ENCODE measurements around the gene RAB27B.
A peak's percentile ranks its signal among the peaks of the same experiment; 100 is the strongest.
"Not testable (repeated sequence)": the region's sequence is repeated elsewhere in the genome, so short reads cannot be mapped to it uniquely, and the experiment has no call there.

RAB27B gene

DNA sequence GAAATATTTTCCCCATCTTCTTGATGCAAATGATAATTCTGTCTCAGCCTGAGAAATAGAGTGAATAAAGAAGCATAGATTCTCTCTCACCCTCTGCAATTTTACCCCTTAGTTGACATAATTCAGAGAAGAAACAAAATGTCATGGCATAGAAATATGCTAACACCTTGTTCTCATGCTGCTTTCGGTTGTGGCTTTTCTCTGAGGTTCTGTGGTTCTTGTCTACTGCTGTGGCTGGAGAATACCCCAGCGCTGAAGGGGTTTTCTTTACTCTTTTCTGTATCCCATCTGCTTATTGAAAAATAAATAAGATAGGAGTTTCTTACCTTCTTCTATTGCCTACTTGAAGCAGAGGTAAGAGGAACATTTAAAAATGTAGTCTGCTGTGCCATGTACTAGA is 15.4 kb upstream of the RAB27B start:
- H2AFZ ChIP-seq (ENCODE audit: low read depth) = no peak overlapping the region
- peak overlapping the region; percentile 32; the same call in 1 of the 2 replicates for H3K4me2 ChIP-seq
- TF ChIP-seq, protein P1, sequence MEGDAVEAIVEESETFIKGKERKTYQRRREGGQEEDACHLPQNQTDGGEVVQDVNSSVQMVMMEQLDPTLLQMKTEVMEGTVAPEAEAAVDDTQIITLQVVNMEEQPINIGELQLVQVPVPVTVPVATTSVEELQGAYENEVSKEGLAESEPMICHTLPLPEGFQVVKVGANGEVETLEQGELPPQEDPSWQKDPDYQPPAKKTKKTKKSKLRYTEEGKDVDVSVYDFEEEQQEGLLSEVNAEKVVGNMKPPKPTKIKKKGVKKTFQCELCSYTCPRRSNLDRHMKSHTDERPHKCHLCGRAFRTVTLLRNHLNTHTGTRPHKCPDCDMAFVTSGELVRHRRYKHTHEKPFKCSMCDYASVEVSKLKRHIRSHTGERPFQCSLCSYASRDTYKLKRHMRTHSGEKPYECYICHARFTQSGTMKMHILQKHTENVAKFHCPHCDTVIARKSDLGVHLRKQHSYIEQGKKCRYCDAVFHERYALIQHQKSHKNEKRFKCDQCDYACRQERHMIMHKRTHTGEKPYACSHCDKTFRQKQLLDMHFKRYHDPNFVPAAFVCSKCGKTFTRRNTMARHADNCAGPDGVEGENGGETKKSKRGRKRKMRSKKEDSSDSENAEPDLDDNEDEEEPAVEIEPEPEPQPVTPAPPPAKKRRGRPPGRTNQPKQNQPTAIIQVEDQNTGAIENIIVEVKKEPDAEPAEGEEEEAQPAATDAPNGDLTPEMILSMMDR (conservative IDR thresholded peaks at IDR 0.05; ENCODE audit: low read depth, low read length) = no peak
- H3K9ac ChIP-seq = no peak overlapping the region
- H3K27me3 ChIP-seq (ENCODE audit: insufficient read depth, low read depth) = no peaks in the 10 kb centered on the region
- no peaks in the 10 kb centered on the region for H3K36me3 ChIP-seq (ENCODE audit: insufficient read depth)
- no peaks in the 10 kb centered on the region for H4K20me1 ChIP-seq (ENCODE audit: insufficient read depth)
- peaks cover 22% of the 10 kb centered on the region for H3K4me1 ChIP-seq (ENCODE audit: low read depth, poor library complexity, severe bottlenecking)
- no peak overlapping the region for H3K27ac ChIP-seq
- H3K79me2 ChIP-seq (ENCODE audit: insufficient read depth, low read depth) = no peaks in the 10 kb centered on the region
- no peak overlapping the region for H3K4me3 ChIP-seq (IDR thresholded peaks at IDR 0.05; ENCODE audit: insufficient read depth, low read depth, low read length)

GRCh38 chr18:54813305-54813704 is 15.0 kb upstream of the RAB27B start:
- Histone ChIP-seq H3K27ac (no peak overlapping the region), H2AFZ (ENCODE audit: low read depth) (no peak overlapping the region), H4K20me1 (ENCODE audit: insufficient read depth) (no peaks in the 10 kb centered on the region), H3K36me3 (ENCODE audit: insufficient read depth) (no peaks in the 10 kb centered on the region), H3K4me1 (ENCODE audit: low read depth, poor library complexity, severe bottlenecking) (peaks cover 22% of the 10 kb centered on the region), H3K9ac (no peak overlapping the region), H3K4me3 (IDR thresholded peaks at IDR 0.05; ENCODE audit: insufficient read depth, low read depth, low read length) (no peak overlapping the region), H3K79me2 (ENCODE audit: insufficient read depth, low read depth) (no peaks in the 10 kb centered on the region), H3K27me3 (ENCODE audit: insufficient read depth, low read depth) (no peaks in the 10 kb centered on the region), H3K4me2 (peak overlapping the region; percentile 32; the same call in 1 of the 2 replicates)
- TF ChIP-seq, protein P1 (conservative IDR thresholded peaks at IDR 0.05; ENCODE audit: low read depth, low read length) = no peak

GRCh38 chr18:54813977-54814565 is 14.2 kb upstream of the RAB27B start:
- no peak overlapping the region for H3K4me3 ChIP-seq (IDR thresholded peaks at IDR 0.05; ENCODE audit: insufficient read depth, low read depth, low read length)
- TF ChIP-seq, protein P1 (conservative IDR thresholded peaks at IDR 0.05; ENCODE audit: low read depth, low read length) = no peak
- H3K4me1 ChIP-seq (ENCODE audit: low read depth, poor library complexity, severe bottlenecking) = peaks cover 22% of the 10 kb centered on the region
- no peaks in the 10 kb centered on the region for H3K79me2 ChIP-seq (ENCODE audit: insufficient read depth, low read depth)
- no peak overlapping the region for H2AFZ ChIP-seq (ENCODE audit: low read depth)
- H3K4me2 ChIP-seq = no peak overlapping the region
- H3K27me3 ChIP-seq (ENCODE audit: insufficient read depth, low read depth) = no peaks in the 10 kb centered on the region
- H3K27ac ChIP-seq = no peak overlapping the region
- no peaks in the 10 kb centered on the region for H4K20me1 ChIP-seq (ENCODE audit: insufficient read depth)
- no peaks in the 10 kb centered on the region for H3K36me3 ChIP-seq (ENCODE audit: insufficient read depth)
- H3K9ac ChIP-seq = no peak overlapping the region

DNA sequence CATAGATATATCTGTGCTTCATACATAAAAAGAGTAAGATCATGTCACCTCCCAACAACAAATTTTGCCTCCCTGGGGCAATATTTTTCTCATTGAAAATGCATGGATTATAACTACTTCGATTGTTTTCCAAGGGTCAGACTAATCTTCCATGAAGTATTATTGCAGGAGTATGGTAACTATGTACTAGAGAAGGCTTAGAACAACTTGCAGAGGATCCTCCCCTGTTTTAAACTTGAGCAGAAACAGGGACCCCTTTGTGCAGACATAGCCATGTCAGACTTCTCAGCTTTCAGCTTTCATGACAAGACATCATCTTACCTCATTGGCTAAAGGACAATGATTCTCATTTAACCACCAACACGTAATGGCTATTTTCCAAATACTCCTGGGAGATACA is 13.2 kb upstream of the RAB27B start:
- Histone ChIP-seq H3K4me1 (ENCODE audit: low read depth, poor library complexity, severe bottlenecking) (peaks cover 22% of the 10 kb centered on the region), H3K4me3 (IDR thresholded peaks at IDR 0.05; ENCODE audit: insufficient read depth, low read depth, low read length) (no peak overlapping the region), H3K79me2 (ENCODE audit: insufficient read depth, low read depth) (no peaks in the 10 kb centered on the region), H4K20me1 (ENCODE audit: insufficient read depth) (no peaks in the 10 kb centered on the region), H3K27me3 (ENCODE audit: insufficient read depth, low read depth) (no peaks in the 10 kb centered on the region), H3K4me2 (no peak overlapping the region), H3K9ac (no peak overlapping the region), H2AFZ (ENCODE audit: low read depth) (no peak overlapping the region), H3K36me3 (ENCODE audit: insufficient read depth) (no peaks in the 10 kb centered on the region), H3K27ac (no peak overlapping the region)
- TF ChIP-seq, protein P1 (conservative IDR thresholded peaks at IDR 0.05; ENCODE audit: low read depth, low read length) = no peak

DNA sequence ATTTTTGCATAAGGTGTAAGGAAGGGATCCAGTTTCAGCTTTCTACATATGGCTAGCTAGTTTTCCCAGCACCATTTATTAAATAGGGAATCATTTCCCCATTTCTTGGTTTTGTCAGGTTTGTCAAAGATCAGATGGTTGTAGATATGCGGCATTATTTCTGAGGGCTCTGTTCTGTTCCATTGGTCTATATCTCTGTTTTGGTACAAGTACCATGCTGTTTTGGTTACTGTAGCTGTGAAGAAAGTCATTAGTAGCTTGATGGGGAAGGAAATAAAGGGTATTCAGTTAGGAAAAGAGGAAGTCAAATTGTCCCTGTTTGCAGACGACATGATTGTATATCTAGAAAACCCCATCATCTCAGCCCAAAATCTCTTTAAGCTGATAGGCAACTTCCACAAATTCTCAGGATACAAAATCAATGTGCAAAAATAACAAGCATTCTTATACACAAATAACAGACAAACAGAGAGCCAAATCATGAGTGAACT is 7.4 kb upstream of the RAB27B start:
- H3K36me3 ChIP-seq (ENCODE audit: insufficient read depth); H3K27me3 ChIP-seq (ENCODE audit: insufficient read depth, low read depth); H3K4me2 ChIP-seq; H3K27ac ChIP-seq; H3K9ac ChIP-seq; H3K79me2 ChIP-seq (ENCODE audit: insufficient read depth, low read depth); H3K4me3 ChIP-seq (IDR thresholded peaks at IDR 0.05; ENCODE audit: insufficient read depth, low read depth, low read length); H2AFZ ChIP-seq (ENCODE audit: low read depth); H3K4me1 ChIP-seq (ENCODE audit: low read depth, poor library complexity, severe bottlenecking); H4K20me1 ChIP-seq (ENCODE audit: insufficient read depth): not testable (repeated sequence)

Measured in KMS-11 (cell line).